ENCODE measurements around the gene CCDC201. TPM values are rescaled to one million over a fixed set of nuclear protein-coding genes. Genes with fewer than 3 reads are reported as not detected.

Gene CCDC201
- total and polyA plus RNA-seq, 9 donors = 0.15 TPM; not detected in 8

GRCh38 chr7:45901566-45901965, 28.7 kb upstream of the CCDC201 start:
- intact Hi-C loops (cut with DNase I) = no loop called here
- DNase-seq = no peak
- H3K27ac ChIP-seq = no peak overlapping the region

GRCh38 chr7:45898222-45898621, 25.3 kb upstream of the CCDC201 start:
- 67 to 77% (median 69%) methylated on average over 2 of the region's 2 CpGs for WGBS, 3 donors
- intact Hi-C loops (cut with DNase I) = no loop called here
- DNase-seq = no peak

More at GRCh38 chr7:45901566-45901965, 28.7 kb upstream of the CCDC201 start:
- TF ChIP-seq CTCF (IDR thresholded peaks at IDR 0.05) = no peak
- no peak for TF ChIP-seq EP300 (IDR thresholded peaks at IDR 0.05)
- TF ChIP-seq POLR2A (IDR thresholded peaks at IDR 0.05) = no peak
- H3K9me3 ChIP-seq = no peaks in the 10 kb centered on the region
- no peak overlapping the region for H3K4me3 ChIP-seq
- H3K27me3 ChIP-seq = no peaks in the 10 kb centered on the region
- no peaks in the 10 kb centered on the region for H3K4me1 ChIP-seq (ENCODE audit: insufficient read depth)
- 83 to 91% (median 86%) methylated on average over 1 of the region's 1 CpG for WGBS, 3 donors
- H3K36me3 ChIP-seq = no peaks in the 10 kb centered on the region

GRCh38 chr7:45897042-45897690, 24.3 kb upstream of the CCDC201 start:
- Histone ChIP-seq H3K27ac (no peak overlapping the region), H3K27me3 (no peaks in the 10 kb centered on the region), H3K9me3 (no peaks in the 10 kb centered on the region), H3K4me1 (ENCODE audit: insufficient read depth) (no peaks in the 10 kb centered on the region), H3K36me3 (no peaks in the 10 kb centered on the region), H3K4me3 (no peak overlapping the region)
- intact Hi-C loops (cut with DNase I) = no loop called here
- 91 to 100% (median 98%) methylated on average over 1 of the region's 1 CpG for WGBS, 3 donors
- TF ChIP-seq CTCF (IDR thresholded peaks at IDR 0.05) = no peak
- TF ChIP-seq EP300 (IDR thresholded peaks at IDR 0.05) = no peak
- TF ChIP-seq POLR2A (IDR thresholded peaks at IDR 0.05) = no peak
- DNase-seq = no peak

More at GRCh38 chr7:45898222-45898621, 25.3 kb upstream of the CCDC201 start:
- Histone ChIP-seq H3K27me3 (no peaks in the 10 kb centered on the region), H3K9me3 (no peaks in the 10 kb centered on the region), H3K27ac (no peak overlapping the region), H3K36me3 (no peaks in the 10 kb centered on the region), H3K4me3 (no peak overlapping the region), H3K4me1 (ENCODE audit: insufficient read depth) (no peaks in the 10 kb centered on the region)
- TF ChIP-seq POLR2A (IDR thresholded peaks at IDR 0.05) = no peak
- no peak for TF ChIP-seq CTCF (IDR thresholded peaks at IDR 0.05)
- no peak for TF ChIP-seq EP300 (IDR thresholded peaks at IDR 0.05)

- no peaks in the 10 kb centered on the region for H3K27me3 ChIP-seq
- TF ChIP-seq EP300 (IDR thresholded peaks at IDR 0.05) = no peak
- TF ChIP-seq CTCF (IDR thresholded peaks at IDR 0.05) = no peak
- TF ChIP-seq POLR2A (IDR thresholded peaks at IDR 0.05) = no peak
- H3K36me3 ChIP-seq = no peaks in the 10 kb centered on the region
- H3K27ac ChIP-seq = no peak overlapping the region
- H3K9me3 ChIP-seq = no peaks in the 10 kb centered on the region
- DNase-seq = no peak
- no peaks in the 10 kb centered on the region for H3K4me1 ChIP-seq (ENCODE audit: insufficient read depth)
- intact Hi-C loops (cut with DNase I) = no loop called here
- no peak overlapping the region for H3K4me3 ChIP-seq
These were observed 21.8 kb upstream of the CCDC201 start for GRCh38 chr7:45894665-45895062.
